Measurements from ENCODE around the gene SLC9A5.

DNA sequence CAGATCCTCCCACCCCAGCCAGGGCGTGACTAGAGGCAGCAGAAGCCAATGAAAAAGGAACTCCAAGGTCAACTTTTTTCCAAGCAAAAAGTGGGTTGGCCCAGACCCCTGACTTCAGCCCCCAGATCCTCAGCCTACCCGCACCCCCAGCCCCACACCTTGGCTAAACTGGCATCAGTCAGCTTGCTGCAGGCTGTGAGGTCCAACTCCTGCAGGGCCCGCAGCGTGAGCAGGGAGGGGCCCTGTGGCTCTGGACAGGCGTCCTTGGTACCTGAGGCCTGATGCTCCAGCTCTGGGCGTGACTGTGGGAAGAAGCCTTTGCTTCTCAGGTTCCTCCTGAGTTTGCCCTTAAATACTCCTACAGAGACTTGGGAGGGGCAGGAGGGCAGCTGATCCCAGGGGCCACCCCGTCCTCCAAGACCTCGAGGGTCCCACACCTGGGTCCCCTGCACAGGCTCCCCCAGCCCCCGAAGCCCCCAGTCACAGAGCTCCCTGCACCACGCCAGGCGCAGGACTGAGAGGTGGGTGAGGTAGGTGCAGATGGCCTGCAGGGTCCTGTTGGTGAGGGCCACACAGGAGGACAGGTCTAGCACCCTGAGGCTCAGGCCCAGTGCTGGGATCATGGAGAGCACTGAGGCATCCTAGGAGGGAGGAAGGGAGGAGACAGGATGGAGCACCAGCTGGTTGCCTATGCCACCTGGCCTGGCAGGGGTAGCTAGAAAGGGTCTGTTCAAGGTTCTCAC, 40.5 kb upstream of the SLC9A5 start:
- TF ChIP-seq, protein P1, sequence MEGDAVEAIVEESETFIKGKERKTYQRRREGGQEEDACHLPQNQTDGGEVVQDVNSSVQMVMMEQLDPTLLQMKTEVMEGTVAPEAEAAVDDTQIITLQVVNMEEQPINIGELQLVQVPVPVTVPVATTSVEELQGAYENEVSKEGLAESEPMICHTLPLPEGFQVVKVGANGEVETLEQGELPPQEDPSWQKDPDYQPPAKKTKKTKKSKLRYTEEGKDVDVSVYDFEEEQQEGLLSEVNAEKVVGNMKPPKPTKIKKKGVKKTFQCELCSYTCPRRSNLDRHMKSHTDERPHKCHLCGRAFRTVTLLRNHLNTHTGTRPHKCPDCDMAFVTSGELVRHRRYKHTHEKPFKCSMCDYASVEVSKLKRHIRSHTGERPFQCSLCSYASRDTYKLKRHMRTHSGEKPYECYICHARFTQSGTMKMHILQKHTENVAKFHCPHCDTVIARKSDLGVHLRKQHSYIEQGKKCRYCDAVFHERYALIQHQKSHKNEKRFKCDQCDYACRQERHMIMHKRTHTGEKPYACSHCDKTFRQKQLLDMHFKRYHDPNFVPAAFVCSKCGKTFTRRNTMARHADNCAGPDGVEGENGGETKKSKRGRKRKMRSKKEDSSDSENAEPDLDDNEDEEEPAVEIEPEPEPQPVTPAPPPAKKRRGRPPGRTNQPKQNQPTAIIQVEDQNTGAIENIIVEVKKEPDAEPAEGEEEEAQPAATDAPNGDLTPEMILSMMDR (conservative IDR thresholded peaks at IDR 0.05): no peak
- no peak for TF ChIP-seq EZH2 (IDR thresholded peaks at IDR 0.05; ENCODE audit: low read depth)
